LNCaP clone FGC (cell line): ENCODE data around the gene CCDC73.

Experiments used
- DNase-seq: peaks from one replicate; pipeline ENCODE4 v3.0.0-alpha.2; 2011; ENCODE audit warnings: low read depth
- H3K4me3 ChIP-seq: 2 replicates; pipeline ENCODE4 v1.5.1; 2011; ENCODE audit warnings: mild to moderate bottlenecking, low read depth, low read length, control low read depth
- TF ChIP-seq, protein P1 (sequence below): IDR thresholded peaks from 2 replicates; pipeline ENCODE4 v1.5.1; 2012; ENCODE audit warnings: mild to moderate bottlenecking; ENCODE audit not compliant: control insufficient read depth, insufficient read depth; ENCODE audit errors: extremely low read depth

The CCDC73 gene

DNA sequence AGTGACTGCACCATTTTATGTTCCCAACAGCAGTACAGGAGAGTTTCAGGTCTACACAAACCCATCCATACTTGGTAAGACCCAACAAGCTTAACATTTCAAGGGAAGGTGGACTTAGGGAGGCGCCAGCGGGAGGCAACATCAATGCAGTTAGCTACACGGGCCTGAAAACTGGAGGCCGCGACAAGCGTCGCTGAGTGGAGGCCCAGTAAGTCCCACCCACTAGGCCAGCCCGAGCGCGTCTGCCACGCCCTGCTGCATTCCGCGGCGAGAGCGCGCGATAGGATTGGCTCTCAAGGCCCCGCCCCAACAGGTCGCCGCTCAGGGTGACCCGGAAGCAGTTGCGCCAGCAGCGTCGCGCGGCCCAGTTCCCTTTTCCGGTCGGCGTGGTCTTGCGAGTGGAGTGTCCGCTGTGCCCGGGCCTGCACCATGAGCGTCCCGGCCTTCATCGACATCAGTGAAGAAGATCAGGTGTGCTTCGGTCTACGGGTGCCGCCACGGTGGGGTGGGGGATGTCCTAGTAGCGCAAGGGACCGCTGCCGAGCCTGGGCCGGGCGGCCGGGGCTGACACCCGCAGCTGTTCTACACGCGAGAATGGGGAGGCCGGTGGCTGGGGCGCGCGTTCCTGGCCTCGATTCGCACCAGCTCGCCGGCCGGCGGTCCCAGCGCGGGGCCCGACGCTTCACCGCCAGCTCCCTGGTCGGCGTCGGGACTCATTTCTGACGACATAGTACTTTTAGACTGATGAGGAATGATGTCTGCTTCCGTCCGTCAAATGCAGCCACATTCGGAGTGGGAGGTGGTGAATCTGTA is 210.8 kb downstream of the CCDC73 start, which contains the start of gene EIF3M:
Gene EIF3M, plus strand, starts transcription at position 373 of the 813 bp plus-strand sequence. Its CDS starts 57 bp downstream, at position 430.
- peak; percentile 92 for DNase-seq
- TF ChIP-seq, protein P1, sequence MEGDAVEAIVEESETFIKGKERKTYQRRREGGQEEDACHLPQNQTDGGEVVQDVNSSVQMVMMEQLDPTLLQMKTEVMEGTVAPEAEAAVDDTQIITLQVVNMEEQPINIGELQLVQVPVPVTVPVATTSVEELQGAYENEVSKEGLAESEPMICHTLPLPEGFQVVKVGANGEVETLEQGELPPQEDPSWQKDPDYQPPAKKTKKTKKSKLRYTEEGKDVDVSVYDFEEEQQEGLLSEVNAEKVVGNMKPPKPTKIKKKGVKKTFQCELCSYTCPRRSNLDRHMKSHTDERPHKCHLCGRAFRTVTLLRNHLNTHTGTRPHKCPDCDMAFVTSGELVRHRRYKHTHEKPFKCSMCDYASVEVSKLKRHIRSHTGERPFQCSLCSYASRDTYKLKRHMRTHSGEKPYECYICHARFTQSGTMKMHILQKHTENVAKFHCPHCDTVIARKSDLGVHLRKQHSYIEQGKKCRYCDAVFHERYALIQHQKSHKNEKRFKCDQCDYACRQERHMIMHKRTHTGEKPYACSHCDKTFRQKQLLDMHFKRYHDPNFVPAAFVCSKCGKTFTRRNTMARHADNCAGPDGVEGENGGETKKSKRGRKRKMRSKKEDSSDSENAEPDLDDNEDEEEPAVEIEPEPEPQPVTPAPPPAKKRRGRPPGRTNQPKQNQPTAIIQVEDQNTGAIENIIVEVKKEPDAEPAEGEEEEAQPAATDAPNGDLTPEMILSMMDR, result no peak
- H3K4me3 ChIP-seq, result peak within 1 kb of the TSS; percentile 92

DNA sequence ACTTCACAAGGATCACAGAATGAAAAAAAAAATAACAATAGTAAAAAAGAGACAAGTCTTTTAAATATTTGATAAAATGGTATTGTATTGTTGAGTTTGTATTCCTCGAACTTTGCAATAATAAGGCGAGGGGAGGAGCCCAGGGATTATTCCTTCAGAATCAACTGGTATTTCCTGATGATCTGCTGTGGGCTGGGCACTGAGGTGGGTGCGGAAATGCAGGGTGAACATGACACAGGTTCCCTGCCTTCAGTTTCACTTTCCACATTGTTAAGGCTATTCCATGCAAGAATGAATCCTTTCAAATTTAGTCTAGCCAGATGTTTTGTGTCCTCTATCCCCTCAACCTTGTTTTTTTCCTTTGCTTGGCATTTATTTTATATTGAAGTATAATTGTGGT is 212.9 kb downstream of the CCDC73 start:
- no peak overlapping the region for H3K4me3 ChIP-seq
- no peak for DNase-seq
- TF ChIP-seq, protein P1, result no peak

DNA sequence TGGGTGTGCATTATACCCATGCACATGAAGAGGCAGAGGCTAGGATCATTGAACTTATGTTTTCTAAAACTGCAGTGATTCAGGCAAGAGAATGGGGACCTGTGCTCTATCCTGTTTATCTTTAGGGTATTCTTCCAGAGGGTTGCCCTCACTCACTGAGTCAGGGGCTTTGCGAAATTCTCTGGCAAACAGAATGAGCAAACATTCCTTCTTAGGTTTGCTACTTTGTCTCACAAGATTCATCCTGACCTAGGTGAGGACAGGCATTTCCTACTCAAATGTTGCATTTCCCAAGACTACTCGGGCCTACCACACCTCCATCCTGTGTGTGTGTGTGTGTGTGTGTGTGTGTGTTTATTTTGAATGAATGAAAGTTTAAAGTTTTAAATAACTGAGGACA is 213.5 kb downstream of the CCDC73 start:
- DNase-seq, result no peak
- TF ChIP-seq, protein P1, result no peak
- no peak overlapping the region for H3K4me3 ChIP-seq

DNA sequence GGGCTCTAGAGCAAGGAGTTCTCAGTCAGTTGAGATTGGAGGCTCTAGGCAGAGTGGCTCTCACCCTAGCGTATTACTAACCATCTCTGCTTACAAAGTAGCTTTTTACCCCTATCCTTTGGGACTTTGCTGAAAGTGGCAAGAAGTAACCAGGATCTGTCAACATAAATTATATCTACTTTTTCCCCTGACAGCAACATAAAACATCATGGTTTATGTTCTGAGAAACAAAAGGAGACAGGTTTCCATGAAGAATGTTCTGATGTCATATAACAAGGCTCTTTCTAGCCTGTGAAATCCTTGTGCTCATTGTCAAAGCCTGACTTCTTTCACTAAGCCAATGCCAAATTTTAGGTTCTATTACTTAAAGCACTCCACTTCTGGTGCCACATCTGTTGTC is 218.0 kb downstream of the CCDC73 start:
- no peak overlapping the region for H3K4me3 ChIP-seq
- DNase-seq, result no peak
- TF ChIP-seq, protein P1, result no peak

DNA sequence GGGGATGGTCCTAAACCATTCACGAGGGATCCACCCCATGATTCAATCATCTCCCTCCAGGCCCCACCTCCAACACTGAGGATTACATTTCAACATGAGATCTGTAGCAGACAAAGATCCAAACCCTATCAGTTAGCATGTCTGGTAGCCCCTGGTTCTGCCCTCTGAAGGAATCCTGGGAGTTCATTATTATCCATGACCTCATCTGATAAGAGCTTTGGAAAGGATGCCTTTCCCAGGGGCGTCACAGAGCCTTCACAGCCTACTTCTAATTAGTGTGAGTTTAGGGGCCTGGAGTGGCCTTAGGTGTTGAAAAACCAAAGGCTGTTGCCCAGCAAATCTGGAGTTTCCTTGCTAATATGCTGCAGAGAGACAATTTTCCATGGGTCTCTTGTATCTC is 219.4 kb downstream of the CCDC73 start:
- TF ChIP-seq, protein P1, result no peak
- no peak overlapping the region for H3K4me3 ChIP-seq
- no peak for DNase-seq

DNA sequence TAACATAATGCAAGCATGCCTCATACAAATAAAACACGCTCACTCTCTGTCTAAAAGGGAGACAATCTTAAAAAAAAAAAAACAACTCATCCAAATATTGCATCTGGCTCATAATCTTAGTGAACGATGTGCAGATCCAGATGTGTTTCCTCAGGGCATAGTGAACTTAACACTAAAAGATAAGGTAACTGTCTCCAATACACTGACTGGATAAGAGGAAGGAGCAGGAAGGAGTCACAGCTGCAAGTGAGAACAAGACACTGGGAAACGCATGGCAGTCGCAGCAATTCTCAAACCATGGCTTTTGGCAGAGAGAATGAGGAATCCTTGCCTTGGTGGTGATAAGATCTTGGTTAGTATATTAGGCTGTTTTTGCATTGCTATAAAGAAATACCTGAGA is 220.0 kb downstream of the CCDC73 start:
- H3K4me3 ChIP-seq, result no peak overlapping the region
- TF ChIP-seq, protein P1, result no peak
- DNase-seq, result no peak

DNA sequence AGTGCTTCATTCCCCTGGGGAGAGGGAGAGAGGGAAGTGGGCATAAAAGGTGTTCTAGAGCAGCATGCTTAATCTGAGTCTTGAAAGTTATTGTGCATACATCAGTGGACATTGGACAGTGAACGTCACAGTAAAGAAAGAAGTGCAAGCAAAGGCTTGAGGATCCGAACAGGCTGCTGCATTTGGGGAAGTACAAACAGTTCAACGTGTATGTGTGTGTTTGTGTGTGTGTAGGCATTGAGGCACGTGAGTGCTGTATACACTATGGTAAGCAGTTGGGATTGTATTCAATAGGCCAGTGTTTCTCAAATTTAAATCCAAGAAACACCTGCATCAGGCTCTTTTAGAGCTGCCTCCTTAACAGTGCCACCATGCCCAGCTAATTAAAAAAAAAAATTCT is 221.2 kb downstream of the CCDC73 start:
- TF ChIP-seq, protein P1, result no peak
- DNase-seq, result no peak
- H3K4me3 ChIP-seq, result no peak overlapping the region
